ENCODE data around the gene NWD2.

Gene NWD2

DNA sequence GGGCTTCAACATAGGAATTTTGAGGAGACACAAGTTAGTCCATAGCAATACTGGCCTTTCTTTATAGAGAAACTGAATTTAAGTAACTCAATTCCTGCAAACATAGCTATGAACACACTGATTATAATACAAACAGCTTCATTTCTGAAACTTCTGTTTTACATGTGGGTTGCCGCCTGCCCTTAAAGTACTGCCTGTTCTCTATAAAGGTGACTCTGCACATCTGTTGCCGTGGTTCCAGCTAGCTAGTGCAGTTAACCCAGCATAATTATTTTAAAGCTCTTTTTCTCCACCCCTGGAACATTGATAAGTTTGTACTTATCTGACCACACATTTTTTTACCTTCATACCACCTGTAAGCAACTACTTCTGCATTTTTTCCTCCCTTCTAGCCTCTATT lies 177.6 kb downstream of the NWD2 start:
- Histone ChIP-seq H3K36me3 (ENCODE audit: control insufficient read depth, insufficient read depth, low read length) (no peaks in the 10 kb centered on the region), H3K27me3 (replicated peaks; ENCODE audit: control insufficient read depth, insufficient read depth, low read length) (no peaks in the 10 kb centered on the region; the same call in 1 of the 2 replicates), H3K4me3 (replicated peaks; ENCODE audit: low read depth, low read length) (no peak overlapping the region)
- TF ChIP-seq, protein P1, sequence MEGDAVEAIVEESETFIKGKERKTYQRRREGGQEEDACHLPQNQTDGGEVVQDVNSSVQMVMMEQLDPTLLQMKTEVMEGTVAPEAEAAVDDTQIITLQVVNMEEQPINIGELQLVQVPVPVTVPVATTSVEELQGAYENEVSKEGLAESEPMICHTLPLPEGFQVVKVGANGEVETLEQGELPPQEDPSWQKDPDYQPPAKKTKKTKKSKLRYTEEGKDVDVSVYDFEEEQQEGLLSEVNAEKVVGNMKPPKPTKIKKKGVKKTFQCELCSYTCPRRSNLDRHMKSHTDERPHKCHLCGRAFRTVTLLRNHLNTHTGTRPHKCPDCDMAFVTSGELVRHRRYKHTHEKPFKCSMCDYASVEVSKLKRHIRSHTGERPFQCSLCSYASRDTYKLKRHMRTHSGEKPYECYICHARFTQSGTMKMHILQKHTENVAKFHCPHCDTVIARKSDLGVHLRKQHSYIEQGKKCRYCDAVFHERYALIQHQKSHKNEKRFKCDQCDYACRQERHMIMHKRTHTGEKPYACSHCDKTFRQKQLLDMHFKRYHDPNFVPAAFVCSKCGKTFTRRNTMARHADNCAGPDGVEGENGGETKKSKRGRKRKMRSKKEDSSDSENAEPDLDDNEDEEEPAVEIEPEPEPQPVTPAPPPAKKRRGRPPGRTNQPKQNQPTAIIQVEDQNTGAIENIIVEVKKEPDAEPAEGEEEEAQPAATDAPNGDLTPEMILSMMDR (IDR thresholded peaks at IDR 0.05; ENCODE audit: insufficient read depth, low read length, poor library complexity, severe bottlenecking): no peak
- no peak for DNase-seq (ENCODE audit: extremely low read depth, insufficient read length)

DNA sequence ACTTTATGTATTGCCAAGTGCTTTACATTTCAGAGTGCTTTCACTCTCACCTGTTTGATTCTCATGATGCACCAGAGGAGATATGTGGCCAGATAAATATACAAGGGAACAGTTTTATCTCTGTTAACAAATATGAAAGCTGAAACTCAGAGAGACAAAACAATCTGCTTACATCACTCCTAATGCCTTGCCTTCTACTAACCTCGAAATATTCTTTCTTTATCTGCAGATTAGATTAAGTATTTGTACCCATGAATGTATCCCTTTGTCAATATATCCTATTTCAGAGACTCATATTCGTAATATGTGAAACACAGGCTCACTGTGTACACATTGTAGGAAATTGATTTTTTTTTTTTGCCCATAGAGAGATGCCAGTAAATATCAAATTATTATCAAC lies 178.1 kb downstream of the NWD2 start:
- no peak for DNase-seq (ENCODE audit: extremely low read depth, insufficient read length)
- no peaks in the 10 kb centered on the region for H3K36me3 ChIP-seq (ENCODE audit: control insufficient read depth, insufficient read depth, low read length)
- TF ChIP-seq, protein P1 (IDR thresholded peaks at IDR 0.05; ENCODE audit: insufficient read depth, low read length, poor library complexity, severe bottlenecking): no peak
- H3K4me3 ChIP-seq (replicated peaks; ENCODE audit: low read depth, low read length): no peak overlapping the region
- no peaks in the 10 kb centered on the region; the same call in 1 of the 2 replicates for H3K27me3 ChIP-seq (replicated peaks; ENCODE audit: control insufficient read depth, insufficient read depth, low read length)

DNA sequence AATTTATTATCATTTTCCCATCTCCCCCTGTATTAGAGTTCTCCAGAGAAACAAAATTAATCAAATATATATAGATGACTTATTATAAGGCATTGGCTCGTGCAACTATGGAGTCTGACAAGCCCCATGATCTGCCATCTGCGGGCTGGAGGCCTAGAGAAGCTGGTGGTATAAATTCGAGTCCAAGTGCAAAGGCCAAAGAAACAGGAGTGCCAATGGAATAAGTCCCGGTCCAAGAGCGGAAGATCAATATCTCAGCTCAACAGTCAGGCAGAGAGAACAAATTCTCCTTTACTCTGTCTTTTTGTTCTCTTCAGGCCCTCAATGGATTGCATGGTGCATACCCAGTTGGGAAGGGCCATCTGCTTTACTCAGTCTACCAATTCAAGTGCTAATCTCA lies 178.8 kb downstream of the NWD2 start:
- Histone ChIP-seq H3K36me3 (ENCODE audit: control insufficient read depth, insufficient read depth, low read length) (no peaks in the 10 kb centered on the region), H3K4me3 (replicated peaks; ENCODE audit: low read depth, low read length) (no peak overlapping the region), H3K27me3 (replicated peaks; ENCODE audit: control insufficient read depth, insufficient read depth, low read length) (no peaks in the 10 kb centered on the region; the same call in 1 of the 2 replicates)
- no peak for DNase-seq (ENCODE audit: extremely low read depth, insufficient read length)
- TF ChIP-seq, protein P1 (IDR thresholded peaks at IDR 0.05; ENCODE audit: insufficient read depth, low read length, poor library complexity, severe bottlenecking): no peak

DNA sequence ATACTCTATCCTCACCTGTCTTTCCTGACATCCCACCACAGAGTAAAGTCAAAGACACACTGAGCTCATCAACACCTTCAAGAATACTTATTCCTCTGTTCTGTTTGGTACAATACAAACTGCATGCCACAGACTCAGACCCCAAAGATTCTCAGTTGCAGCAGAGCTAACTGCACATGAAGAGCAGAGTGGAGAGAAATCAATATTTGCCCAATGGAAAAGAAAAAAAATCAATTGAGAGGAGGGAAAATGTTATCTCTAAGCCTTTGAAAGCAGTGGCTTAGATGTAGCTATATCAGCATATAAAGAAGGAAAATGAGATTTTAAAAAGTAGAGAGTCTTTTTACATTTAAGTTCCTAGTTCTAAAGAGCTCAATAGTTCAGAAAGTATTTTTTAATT lies 180.2 kb downstream of the NWD2 start:
- Histone ChIP-seq H3K36me3 (ENCODE audit: control insufficient read depth, insufficient read depth, low read length) (no peaks in the 10 kb centered on the region), H3K27me3 (replicated peaks; ENCODE audit: control insufficient read depth, insufficient read depth, low read length) (no peaks in the 10 kb centered on the region; the same call in 1 of the 2 replicates), H3K4me3 (replicated peaks; ENCODE audit: low read depth, low read length) (no peak overlapping the region)
- no peak for DNase-seq (ENCODE audit: extremely low read depth, insufficient read length)
- TF ChIP-seq, protein P1 (IDR thresholded peaks at IDR 0.05; ENCODE audit: insufficient read depth, low read length, poor library complexity, severe bottlenecking): no peak

DNA sequence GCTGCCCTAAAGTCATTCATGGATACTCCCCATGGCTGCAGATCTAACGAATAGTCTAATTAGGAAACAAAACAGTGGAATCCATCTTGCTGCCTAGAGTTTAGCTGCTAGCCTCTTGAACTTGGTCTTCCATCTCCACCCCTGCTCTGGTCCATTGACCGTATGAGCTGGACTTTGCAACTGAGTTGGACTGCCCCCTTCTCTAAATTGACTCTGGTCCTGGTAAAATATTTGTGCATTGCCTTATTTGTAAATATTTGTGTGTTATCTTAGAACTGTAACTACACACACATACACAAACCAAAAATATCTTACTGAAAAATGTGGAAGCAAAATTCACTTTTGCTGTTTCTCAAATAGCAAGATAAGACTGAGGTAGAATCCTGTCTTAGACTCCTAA lies 181.3 kb downstream of the NWD2 start:
- Histone ChIP-seq H3K27me3 (replicated peaks; ENCODE audit: control insufficient read depth, insufficient read depth, low read length) (no peaks in the 10 kb centered on the region; the same call in 1 of the 2 replicates), H3K36me3 (ENCODE audit: control insufficient read depth, insufficient read depth, low read length) (no peaks in the 10 kb centered on the region), H3K4me3 (replicated peaks; ENCODE audit: low read depth, low read length) (no peak overlapping the region)
- TF ChIP-seq, protein P1 (IDR thresholded peaks at IDR 0.05; ENCODE audit: insufficient read depth, low read length, poor library complexity, severe bottlenecking): no peak
- DNase-seq (ENCODE audit: extremely low read depth, insufficient read length): no peak

DNA sequence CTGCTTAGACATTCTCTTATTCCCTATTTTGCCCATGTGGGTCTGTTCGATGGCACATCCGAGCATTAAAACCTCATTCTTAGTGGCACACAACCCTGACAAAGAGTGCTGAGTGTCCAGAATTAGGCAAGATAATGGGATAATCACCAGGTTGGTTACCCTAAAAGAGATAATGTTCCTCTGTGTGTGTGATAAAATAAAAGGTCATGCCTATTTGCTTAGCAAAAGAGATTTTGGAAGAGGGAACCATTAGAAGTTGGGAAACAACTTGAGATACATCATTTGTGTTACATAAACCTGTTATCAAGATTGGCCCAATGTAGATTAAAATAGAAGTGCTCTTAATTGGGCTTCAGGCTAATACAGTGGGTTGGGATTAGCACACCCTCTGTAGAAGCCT lies 182.7 kb downstream of the NWD2 start:
- Histone ChIP-seq H3K36me3 (ENCODE audit: control insufficient read depth, insufficient read depth, low read length) (no peaks in the 10 kb centered on the region), H3K4me3 (replicated peaks; ENCODE audit: low read depth, low read length) (no peak overlapping the region), H3K27me3 (replicated peaks; ENCODE audit: control insufficient read depth, insufficient read depth, low read length) (no peaks in the 10 kb centered on the region; the same call in 1 of the 2 replicates)
- DNase-seq (ENCODE audit: extremely low read depth, insufficient read length): no peak
- TF ChIP-seq, protein P1 (IDR thresholded peaks at IDR 0.05; ENCODE audit: insufficient read depth, low read length, poor library complexity, severe bottlenecking): no peak

Measured in GM06990 (cell line).